Neural cell (in vitro differentiated cells): ENCODE results near the gene CEP85.

Experiments
- EP300 ChIP-seq: fragments of 450-650 bp; conservative IDR thresholded peaks from 2 replicates; pipeline ENCODE4 v1.6.1; 2014; ENCODE audit warnings: antibody characterized with exemption, mild to moderate bottlenecking, moderate library complexity; ENCODE audit not compliant: poor library complexity, severe bottlenecking
- EZH2 ChIP-seq: fragments of 200-600, 300-800 bp; shearing (Covaris generic), sonication (generic); IDR thresholded peaks from 2 replicates; pipeline ENCODE4 v1.6.1; 2014; ENCODE audit warnings: antibody characterized with exemption, low read length, borderline replicate concordance, mild to moderate bottlenecking; ENCODE audit not compliant: insufficient read depth, poor library complexity, severe bottlenecking
- MXI1 ChIP-seq: fragments of 450-650 bp; conservative IDR thresholded peaks from 2 replicates; pipeline ENCODE4 v1.6.1; 2014; ENCODE audit warnings: antibody characterized with exemption, mild to moderate bottlenecking; ENCODE audit not compliant: poor library complexity, severe bottlenecking
- POLR2AphosphoS5 ChIP-seq: IDR thresholded peaks from 2 replicates; pipeline ENCODE4 v1.6.1; 2012
- SMC3 ChIP-seq: fragments of 450-650 bp; conservative IDR thresholded peaks from 2 replicates; pipeline ENCODE4 v1.6.1; 2014; ENCODE audit warnings: antibody characterized with exemption, mild to moderate bottlenecking, moderate library complexity; ENCODE audit not compliant: poor library complexity
- TAF1 ChIP-seq: IDR thresholded peaks from 2 replicates; pipeline ENCODE4 v1.6.1; 2012; ENCODE audit warnings: low read depth
- TF ChIP-seq, protein P1 (sequence below): fragments of 450-650 bp; IDR thresholded peaks from 2 replicates; pipeline ENCODE4 v1.5.1; 2014; ENCODE audit warnings: antibody characterized with exemption, mild to moderate bottlenecking, moderate library complexity; ENCODE audit not compliant: poor library complexity, severe bottlenecking
- TF ChIP-seq, protein P2 (sequence below): IDR thresholded peaks from 2 replicates; pipeline ENCODE4 v1.6.1; 2012; ENCODE audit warnings: borderline replicate concordance

DNA sequence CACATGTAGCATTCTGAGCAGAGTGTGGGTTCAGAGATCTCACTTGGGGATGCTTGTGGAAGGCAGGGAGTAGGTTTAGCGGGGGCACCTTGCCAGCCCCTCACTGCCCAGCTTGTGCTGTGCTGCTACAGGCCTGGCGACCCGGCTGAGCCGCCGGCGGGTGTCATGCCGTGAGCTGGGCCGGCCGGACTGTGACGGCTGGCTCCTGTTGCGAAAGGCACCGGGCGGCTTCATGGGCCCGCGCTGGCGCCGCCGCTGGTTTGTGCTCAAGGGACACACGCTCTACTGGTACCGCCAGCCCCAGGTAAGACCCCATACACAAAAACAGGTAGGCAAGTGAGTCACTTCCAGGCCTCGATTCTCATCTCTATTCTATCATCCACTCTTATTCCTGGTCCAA lies 49.1 kb upstream of the CEP85 start:
- no peak for TF ChIP-seq EZH2
- TF ChIP-seq, protein P1, sequence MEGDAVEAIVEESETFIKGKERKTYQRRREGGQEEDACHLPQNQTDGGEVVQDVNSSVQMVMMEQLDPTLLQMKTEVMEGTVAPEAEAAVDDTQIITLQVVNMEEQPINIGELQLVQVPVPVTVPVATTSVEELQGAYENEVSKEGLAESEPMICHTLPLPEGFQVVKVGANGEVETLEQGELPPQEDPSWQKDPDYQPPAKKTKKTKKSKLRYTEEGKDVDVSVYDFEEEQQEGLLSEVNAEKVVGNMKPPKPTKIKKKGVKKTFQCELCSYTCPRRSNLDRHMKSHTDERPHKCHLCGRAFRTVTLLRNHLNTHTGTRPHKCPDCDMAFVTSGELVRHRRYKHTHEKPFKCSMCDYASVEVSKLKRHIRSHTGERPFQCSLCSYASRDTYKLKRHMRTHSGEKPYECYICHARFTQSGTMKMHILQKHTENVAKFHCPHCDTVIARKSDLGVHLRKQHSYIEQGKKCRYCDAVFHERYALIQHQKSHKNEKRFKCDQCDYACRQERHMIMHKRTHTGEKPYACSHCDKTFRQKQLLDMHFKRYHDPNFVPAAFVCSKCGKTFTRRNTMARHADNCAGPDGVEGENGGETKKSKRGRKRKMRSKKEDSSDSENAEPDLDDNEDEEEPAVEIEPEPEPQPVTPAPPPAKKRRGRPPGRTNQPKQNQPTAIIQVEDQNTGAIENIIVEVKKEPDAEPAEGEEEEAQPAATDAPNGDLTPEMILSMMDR = no peak
- TF ChIP-seq EP300 = no peak
- TF ChIP-seq SMC3 = no peak
- TF ChIP-seq, protein P2, sequence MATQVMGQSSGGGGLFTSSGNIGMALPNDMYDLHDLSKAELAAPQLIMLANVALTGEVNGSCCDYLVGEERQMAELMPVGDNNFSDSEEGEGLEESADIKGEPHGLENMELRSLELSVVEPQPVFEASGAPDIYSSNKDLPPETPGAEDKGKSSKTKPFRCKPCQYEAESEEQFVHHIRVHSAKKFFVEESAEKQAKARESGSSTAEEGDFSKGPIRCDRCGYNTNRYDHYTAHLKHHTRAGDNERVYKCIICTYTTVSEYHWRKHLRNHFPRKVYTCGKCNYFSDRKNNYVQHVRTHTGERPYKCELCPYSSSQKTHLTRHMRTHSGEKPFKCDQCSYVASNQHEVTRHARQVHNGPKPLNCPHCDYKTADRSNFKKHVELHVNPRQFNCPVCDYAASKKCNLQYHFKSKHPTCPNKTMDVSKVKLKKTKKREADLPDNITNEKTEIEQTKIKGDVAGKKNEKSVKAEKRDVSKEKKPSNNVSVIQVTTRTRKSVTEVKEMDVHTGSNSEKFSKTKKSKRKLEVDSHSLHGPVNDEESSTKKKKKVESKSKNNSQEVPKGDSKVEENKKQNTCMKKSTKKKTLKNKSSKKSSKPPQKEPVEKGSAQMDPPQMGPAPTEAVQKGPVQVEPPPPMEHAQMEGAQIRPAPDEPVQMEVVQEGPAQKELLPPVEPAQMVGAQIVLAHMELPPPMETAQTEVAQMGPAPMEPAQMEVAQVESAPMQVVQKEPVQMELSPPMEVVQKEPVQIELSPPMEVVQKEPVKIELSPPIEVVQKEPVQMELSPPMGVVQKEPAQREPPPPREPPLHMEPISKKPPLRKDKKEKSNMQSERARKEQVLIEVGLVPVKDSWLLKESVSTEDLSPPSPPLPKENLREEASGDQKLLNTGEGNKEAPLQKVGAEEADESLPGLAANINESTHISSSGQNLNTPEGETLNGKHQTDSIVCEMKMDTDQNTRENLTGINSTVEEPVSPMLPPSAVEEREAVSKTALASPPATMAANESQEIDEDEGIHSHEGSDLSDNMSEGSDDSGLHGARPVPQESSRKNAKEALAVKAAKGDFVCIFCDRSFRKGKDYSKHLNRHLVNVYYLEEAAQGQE = no peak
- no peak for TF ChIP-seq TAF1
- TF ChIP-seq POLR2AphosphoS5 = no peak
- no peak for TF ChIP-seq MXI1
